HG03039 (cell line): ENCODE data around the gene STEAP3.

Experiments used
- ATAC-seq: cut with Tn5 transposase; IDR thresholded peaks from one replicate; pipeline ENCODE4 v1.9.1; 2021; ENCODE audit warnings: mild to moderate bottlenecking, moderate library complexity; ENCODE audit not compliant: unreplicated experiment

Gene STEAP3, protein sequence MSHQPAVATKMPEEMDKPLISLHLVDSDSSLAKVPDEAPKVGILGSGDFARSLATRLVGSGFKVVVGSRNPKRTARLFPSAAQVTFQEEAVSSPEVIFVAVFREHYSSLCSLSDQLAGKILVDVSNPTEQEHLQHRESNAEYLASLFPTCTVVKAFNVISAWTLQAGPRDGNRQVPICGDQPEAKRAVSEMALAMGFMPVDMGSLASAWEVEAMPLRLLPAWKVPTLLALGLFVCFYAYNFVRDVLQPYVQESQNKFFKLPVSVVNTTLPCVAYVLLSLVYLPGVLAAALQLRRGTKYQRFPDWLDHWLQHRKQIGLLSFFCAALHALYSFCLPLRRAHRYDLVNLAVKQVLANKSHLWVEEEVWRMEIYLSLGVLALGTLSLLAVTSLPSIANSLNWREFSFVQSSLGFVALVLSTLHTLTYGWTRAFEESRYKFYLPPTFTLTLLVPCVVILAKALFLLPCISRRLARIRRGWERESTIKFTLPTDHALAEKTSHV

DNA sequence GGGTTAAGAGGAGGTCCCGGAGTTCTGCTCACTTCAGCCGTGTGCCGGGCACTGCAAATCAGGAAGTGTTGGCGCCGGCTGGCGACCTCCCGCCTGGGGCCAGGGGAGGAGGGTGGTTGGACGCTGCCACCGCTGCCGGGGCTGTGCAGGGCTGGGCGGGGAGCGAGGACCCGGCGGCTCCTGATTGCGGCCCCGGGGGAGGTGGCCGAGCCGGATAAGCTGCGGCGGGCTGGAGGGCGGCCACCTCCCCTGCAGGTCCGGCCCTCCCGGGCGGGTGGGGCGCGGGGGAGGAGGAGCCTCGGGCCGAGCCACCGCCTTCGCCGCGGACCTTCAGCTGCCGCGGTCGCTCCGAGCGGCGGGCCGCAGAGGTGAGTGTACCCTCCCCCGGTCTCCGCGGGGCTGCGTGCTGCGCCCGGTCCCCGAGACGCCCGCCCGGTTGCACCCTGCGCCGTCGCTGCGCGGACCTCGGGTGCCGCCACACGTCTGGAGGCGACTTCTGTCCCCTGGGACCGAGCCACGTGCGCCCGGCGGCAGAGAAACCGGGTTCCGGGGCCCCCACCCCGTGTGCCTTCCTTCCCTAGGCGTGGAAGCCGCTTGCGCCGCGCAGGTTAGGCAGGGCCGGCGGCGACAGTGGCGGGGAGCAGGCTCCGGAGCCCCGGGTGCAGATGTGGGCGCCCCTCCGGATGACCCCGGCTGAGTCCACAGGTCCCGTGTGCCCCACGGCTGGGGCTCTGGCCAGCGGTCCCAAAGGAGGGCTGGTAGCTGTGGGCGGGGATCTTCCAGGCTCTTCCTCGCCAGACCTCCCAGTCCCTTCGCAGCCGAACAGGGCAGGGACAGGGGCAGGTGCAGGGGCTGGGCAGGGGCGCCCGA lies at the start of gene STEAP3:
Gene STEAP3, plus strand, starts transcription at position 314 of the 870 bp plus-strand sequence. CDS start 7,179 bp downstream, outside the sequence.
- ATAC-seq: peak; percentile 73

DNA sequence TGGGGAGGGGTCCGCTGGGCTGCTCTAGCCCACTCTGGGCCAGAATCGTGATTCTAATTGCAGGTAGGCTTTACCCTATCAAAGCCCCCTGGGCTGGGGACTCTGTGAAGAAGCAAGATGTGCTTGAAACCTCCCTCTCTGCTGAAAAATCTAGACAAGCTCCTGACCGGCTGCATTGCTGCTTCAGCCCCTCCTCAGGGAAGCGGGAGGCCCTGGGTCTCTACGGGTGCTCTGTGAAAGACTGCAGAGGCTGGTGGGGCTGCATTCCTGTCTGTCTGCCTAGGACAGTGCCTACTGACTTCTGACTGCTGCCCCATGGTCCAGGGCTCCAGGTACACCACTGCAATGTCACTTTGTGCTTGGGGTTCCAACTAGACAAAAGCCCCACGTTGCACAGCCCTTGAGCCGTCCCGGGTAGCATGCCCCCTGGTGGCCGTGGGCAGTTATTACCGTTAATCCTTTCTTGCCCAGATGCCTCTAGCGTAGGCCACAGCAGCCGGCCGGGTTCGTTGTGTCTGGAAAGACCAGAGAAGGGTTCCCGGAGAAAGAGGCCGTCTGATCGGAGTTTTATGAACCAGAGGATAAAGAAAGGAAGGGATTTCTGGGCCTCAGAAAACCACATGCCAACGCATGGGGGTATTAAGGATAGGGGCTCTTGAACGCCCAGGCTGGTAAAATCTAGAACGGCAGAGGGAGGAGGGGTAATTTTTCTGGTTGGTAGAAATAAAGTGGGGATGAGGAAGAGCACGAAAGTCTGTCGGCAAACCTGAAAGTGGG lies 49.2 kb upstream of the STEAP3 start:
- no peak for ATAC-seq

DNA sequence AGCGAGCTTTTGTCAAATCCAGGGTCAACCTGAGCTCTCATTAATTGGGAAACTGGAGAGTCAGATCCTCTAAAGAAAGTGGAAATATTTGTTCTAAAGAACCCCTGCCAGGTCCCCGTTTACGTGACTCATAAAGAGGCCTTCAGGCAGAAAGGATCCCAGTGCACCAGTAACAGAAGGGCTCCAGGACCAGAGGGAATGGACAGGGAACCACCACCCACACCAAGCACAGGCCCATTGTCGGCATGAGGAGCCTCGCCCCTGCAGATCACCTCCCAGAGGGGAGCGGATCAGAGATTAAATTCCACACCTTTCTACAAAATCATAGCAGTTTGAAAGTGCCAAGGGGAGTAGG lies 48.7 kb upstream of the STEAP3 start:
- ATAC-seq: no peak

DNA sequence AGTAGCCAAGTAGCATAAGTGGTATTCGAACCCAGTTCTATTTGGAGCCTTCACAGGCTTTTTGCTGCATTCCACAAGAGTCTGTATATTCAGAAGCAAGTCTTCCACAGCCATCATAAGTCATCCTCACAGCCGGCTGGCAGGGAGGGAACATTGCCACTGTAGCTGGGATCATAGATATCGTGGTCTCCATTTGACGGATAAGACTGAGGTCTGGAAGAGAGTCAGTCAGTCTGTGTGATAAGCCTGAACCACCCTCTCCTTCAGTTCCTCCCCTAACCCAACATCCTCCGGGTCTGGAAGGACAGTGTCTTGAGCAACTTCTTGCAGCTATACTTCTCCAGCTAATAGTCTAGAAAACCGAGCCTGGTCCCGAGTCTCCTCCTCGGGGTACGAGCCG lies 48.1 kb upstream of the STEAP3 start:
- ATAC-seq: no peak

DNA sequence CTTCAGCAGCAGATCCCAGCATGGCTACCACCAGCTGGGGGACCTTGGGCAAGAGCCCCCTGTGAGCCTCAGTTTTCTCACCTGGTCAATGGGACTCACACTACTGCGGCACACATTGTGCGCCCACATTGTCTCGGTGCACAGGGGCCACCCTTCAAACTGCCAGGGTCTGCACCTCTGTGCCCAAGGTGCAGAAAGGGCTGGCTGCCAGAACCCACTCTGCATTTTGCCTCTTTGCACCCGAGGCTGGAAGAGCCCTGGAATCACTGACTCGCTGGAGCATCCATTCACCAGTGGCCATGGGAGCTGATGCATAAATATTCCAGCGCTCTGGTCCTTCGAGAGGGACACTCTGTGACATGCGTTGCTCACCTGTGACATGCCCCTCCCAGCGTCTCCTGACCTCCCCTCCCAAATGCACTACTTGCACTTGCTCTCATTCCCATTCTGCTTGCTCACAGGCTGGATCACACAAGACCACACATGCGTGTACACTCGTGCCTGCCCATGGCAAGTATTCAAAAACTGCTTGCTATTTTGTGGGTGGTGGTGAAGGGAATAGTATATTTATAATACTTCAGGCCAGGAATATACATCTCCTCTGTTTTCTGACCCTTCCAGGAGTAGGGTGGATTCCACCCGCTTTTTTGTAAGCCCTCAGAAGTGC lies 46.3 kb upstream of the STEAP3 start:
- no peak for ATAC-seq

DNA sequence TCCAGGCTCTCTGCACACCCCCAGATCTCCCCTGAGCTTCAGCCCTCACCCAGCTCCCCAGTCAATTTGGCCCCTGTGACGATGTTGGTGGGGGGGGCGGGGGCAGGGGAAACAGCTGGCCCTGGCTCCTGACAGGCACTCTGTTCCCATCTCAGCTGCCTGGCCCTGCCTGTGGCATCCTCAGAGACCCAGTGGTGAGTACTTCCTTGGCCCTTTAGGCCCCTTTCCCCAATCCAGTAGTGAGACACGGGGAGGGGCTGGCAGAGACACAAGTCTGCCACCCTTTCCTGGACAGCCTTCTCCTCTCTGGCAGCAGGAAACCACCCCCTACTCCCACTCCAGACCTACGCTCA lies 45.8 kb upstream of the STEAP3 start:
- no peak for ATAC-seq

DNA sequence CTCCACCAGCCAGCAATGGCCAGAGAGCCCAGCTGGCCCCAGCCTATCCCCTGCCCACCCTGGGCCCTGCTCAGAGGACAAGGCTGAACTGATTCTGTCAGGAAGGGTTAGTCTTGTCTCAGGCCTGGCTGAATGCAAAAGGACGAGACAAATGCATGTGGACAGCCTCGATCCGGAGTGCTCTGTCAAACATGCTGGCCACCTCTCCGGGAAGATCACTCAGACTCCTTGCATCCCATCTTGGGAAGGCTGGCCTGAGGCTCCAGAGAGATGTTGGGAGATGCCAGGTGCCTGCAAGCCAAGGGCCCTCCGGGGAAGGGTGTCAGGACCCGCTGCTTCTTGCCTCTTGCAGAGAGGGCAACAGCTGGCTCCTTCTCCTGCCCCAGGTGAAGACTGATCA lies 44.9 kb upstream of the STEAP3 start:
- ATAC-seq: no peak

DNA sequence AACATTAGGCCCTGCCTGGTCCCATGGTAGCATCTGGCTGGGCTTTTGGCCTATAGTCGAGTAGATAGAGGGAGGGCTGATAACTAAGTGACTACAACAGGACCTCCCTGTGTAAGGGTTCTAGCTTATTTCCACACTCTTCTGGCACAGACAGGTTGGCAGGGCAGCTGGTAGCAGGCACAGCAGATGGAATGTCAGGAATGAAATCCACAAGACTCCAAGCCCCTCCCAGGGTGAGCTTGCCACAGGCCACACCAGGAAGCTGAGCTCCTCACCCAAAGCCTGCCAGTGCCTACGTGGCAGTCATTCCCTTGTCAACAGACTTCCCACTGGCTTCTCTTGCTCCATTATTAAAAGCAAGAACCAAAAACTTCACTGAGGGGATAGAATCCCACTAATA lies 44.4 kb upstream of the STEAP3 start:
- no peak for ATAC-seq

DNA sequence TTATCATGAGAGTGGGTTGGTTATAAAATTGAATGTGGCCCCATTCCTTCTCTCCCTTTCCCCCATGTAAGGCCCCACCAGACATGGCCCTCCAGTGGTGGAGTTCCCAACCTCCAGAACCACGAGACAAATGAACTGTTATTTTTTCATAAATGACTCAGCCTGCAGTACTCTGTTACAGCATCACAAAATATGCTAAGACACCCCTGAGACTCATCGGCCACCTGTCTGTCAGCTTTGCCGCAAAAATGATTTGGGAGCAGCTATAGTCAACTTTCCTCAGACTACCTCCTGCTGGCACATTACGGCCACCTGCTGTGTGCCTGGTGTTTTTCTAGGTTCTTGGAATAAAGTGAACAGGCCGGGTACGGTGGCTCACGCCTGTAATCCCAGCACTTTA lies 43.6 kb upstream of the STEAP3 start:
- ATAC-seq: no peak

DNA sequence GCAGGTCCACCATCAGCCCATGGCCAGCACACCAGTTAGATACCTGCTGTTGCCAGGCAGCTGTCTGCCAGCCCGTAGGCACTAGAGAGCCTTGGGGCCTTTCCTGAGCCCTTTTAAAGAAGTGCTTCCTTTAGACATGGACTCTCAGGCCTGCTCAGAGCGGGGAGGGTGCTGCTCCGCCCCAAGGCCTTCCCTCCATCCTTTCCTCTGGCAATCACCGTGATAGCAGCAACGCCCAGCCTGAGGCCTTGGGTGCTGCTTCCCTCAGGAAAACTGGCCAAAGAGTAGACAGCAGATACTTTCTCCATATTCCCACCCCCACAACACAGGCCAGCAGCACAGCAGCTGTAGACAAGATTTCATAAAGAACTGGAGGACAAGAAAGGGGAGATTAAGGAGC lies 42.7 kb upstream of the STEAP3 start:
- ATAC-seq: no peak

DNA sequence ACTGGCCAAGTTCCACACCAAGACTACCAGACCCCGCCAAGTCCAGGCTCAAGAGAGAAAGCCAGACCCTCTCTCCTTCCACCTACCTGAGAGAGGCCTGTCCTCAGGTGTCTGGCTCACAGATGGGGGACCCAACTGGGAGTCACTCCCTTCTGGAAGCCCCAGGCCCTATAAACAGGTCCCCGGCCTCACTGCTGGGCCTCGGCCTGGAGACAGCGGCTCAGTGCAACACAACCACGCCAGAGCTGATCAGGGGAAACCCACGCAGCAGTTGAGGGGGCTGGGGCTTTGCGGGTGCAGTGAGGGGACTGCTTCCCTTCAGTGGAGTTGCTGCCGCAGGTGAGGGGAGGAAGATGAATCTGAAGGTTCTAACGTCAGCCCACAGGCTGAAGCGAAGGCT lies 42.2 kb upstream of the STEAP3 start:
- ATAC-seq: no peak

DNA sequence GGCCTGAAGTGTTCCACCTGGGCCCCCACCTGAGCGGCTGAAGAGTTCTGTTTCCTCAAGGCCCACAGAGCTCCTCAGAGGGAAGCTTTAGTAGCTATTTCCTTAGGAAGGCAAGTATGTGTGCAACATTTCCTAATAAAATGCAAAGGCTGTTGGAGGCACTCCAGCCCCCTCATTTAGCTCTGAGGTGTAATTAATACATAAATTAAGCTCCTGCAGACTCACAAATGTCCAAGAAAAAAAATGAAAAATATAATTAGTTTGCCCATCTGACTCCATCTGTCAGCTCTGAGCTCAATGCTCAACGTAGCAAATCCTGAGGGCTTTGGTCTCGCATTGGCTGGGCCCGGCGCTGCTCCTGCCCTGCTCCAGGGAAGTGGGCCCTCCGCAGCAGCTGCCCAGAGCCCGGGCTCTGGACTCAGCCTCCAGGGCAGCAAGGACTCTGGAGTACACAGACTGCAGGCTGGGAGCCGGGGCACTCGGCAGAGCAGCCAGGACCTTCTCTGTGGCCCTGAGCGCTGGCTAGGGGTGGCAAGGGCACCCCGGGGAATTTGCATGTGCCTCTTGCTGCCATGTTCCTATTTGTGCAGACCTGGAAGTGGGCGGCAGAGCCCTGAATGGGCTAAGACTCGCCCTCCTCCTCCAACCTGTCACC lies 41.7 kb upstream of the STEAP3 start:
- ATAC-seq: no peak

DNA sequence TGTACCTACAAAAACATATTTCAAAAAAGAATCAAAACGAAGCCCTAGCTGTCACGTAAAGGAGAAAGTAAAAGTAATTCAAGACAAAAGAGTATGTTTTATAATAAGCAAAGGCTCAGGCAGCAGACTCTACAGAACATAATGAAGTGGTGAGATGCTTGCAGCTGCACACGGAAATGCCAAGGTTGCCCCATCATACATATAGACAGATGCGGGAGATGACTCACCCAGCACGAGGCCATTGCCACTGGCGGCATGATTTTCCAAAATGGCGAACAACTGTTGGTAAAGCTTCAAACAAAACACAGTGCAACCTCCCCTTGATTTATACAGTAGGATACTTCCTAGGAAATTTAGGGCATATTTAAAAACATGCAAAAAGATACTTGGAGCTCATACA lies 39.1 kb upstream of the STEAP3 start:
- ATAC-seq: no peak

DNA sequence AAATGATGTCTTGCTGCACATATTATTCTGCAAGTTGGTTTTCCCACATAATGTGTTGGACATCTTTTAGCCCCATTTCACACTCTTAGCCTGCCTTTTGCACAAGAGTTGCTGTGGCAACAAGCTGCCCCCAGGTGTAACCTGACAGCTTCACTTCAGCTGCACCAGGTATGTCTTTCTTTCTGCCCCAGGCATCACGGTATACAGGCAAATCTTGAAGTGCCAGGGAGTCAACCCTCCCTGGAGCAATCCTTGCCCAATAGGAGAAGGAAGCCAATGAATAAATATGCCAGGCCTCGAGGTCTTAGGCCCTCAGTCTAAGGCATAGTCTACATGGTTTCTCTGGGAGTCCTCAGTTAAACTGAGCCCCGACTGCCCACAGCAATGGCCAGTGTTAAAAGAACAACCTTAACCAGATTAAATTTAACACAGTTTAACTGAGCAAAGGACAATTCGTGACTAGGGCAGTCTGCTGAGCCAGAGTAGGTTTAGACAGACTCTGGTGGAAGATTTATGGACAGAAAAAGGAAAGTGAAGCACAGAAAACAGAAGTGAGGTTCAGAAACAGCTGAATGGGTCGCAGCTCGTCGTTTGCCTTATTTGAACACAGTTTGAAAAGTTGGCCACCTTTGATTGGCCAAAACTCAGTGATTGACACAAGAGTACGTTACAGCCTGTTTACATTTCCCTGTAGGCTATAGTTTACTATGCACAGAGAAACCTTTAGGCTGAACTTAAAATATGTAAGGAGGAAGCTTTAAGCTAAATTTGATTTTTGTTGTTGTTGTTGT lies 33.1 kb upstream of the STEAP3 start:
- no peak for ATAC-seq

DNA sequence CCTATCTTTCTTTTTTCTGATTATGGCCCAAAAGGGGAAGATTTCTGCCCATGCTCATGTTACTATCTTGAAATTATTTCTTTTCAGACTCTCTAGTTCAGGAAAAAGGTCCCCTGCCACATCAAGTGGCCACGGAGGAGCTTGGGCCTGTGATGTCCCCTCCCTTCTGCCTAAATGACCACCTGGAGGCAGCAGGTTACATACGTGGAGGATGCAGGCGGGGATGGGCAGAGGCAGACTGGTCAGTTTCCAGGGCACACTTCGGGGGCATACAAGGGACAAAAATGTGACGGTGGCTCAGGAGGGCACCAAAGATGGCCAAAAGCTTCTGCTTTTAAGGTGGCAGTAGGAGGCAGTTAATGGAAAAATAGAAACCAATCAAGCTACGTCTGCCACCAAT lies 30.7 kb upstream of the STEAP3 start:
- no peak for ATAC-seq

DNA sequence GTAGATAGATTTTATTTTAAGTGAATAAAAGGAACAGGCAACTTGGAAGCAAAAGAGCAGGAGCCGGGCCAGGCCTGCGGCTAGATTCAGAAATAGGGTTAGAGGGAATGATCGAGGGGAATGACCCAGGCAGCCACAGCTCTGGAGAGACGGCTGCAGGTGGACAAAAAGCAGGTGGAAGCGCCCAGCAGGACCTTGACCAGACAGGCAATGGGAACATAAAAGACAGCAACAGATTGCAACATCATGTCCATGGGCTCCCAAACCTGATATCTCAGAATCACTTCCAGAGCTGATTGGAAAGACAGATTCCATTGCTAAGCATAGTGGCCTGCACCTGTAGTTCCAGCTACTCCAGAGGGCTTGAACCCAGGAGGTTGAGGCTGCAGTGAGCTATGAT lies 28.6 kb upstream of the STEAP3 start:
- no peak for ATAC-seq

DNA sequence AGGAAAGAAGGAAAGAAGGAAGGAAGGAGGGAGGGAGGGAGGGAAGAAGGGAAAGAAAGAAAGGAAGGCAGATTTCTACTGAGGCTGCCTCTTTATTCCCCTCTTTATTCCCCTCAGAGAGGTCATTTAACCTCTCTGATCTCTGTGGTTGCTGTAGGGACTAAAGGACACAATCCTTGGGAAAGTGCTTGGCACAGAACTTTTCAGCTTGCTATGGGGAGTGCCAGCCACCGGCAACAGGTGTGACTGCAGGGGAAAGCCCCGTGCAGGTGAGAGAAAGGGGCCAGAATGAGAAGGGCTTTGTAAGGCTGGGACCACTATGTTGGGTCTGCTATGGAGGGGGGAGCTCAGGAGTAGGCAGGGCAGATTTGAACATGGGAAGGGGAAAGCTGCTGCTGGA lies 27.7 kb upstream of the STEAP3 start:
- ATAC-seq: no peak

DNA sequence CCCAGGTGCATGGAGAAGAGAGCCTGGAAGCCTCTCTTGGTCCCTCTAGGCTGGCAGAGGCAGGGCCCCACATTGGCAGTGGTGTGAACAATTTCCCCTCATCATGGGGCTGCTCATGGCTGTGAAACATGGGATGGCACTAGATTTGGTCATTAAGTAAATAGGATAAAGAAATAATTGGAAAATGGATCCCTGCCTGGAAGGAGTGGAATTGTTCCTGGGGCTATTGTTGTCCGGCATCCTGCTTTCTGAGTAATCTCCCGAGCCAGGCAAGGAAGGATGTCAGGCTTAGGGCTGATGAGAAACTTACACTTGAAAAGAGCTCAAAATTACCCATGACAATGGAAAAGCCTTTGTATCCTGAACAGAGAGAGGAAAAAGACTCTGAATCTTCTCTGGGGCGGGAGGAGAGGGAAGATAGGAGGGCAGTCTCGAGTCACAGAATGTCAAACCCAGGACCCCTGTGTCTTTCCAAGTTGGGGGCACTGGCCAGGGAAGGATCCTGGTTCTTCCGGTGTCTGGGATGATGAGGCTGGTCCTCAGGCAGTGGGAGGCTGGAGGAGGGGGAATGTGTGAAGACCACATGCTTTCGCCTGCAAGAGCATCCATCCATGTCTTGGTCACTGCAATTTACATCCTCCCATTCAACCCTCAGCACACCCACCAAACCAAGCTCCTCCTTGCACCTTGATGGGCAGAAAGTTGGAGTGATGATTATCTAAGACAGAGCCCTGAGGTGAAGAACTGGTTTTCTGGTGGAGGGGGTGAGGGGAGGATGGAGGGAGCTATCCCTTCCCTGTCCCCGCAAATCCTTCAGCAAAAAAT lies 27.1 kb upstream of the STEAP3 start:
- ATAC-seq: no peak

DNA sequence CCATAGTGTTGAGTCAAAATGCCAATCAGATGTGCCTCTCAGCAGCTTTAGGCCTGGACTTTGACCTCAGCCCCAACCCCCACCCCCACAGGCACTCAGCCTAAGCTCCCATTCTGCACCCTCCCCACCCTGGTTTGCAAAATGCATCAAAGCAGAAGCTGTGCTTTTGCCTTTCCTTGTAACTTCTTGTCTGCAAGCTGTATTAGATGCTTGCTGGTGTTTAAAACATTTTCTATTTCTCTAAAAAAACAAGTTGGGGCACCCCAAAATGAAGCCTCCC lies 26.6 kb upstream of the STEAP3 start:
- no peak for ATAC-seq
